ENCODE results near the gene HTR2C.

GRCh38 chrX:114712466-114712865, 128.6 kb downstream of the HTR2C start:
- TF ChIP-seq CTCF (IDR thresholded peaks at IDR 0.05) (no peak), POLR2A (IDR thresholded peaks at IDR 0.05) (no peak)

Data from lower leg skin (tissue), 3 donors.